SK-N-SH (cell line): Measurements from ENCODE around the gene ZNF879.

Experiments used
- GABPA ChIP-seq: IDR thresholded peaks from 2 replicates; pipeline ENCODE4 v1.4.0; 2012; ENCODE audit warnings: low read depth, mild to moderate bottlenecking
- JUND ChIP-seq: IDR thresholded peaks from 2 replicates; pipeline ENCODE4 v1.4.0; 2012
- MEF2A ChIP-seq: IDR thresholded peaks from 2 replicates; pipeline ENCODE4 v1.4.0; 2012; ENCODE audit warnings: low read depth, borderline replicate concordance
- POLR2AphosphoS5 ChIP-seq: IDR thresholded peaks from 2 replicates; pipeline ENCODE4 v1.6.1; 2012; ENCODE audit warnings: low read depth, low read length
- TCF12 ChIP-seq: IDR thresholded peaks from 2 replicates; pipeline ENCODE4 v1.4.0; 2012
- TF ChIP-seq, protein P1 (sequence below): fragments of 200-600 bp; sonication (generic); IDR thresholded peaks from 2 replicates; pipeline ENCODE4 v1.6.1; 2017; ENCODE audit warnings: antibody characterized with exemption, mild to moderate bottlenecking, moderate library complexity
- TF ChIP-seq, protein P2 (sequence below): IDR thresholded peaks from 2 replicates; pipeline ENCODE4 v1.6.1; 2012; ENCODE audit warnings: mild to moderate bottlenecking, low read depth, low read length, moderate library complexity

DNA sequence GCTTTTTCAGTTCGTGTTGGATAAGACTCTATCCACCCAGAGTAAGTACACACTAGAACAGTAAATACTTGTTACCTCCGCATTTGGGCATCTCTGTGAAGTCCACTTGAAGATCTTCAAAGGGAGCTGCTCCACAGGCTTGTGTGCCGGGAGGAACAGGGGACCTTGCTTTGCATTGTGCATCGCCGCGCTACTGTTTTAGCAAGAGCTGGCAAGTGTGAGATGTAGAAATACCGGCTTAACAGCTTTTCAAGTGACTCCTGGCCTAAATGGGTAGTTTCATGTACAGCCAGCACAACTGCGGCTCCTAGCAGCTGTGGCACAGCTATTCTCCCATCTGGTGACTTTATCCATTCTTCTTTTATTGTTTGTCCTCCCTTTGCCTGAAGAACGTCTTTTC is 28.2 kb downstream of the ZNF879 start:
- TF ChIP-seq, protein P1, sequence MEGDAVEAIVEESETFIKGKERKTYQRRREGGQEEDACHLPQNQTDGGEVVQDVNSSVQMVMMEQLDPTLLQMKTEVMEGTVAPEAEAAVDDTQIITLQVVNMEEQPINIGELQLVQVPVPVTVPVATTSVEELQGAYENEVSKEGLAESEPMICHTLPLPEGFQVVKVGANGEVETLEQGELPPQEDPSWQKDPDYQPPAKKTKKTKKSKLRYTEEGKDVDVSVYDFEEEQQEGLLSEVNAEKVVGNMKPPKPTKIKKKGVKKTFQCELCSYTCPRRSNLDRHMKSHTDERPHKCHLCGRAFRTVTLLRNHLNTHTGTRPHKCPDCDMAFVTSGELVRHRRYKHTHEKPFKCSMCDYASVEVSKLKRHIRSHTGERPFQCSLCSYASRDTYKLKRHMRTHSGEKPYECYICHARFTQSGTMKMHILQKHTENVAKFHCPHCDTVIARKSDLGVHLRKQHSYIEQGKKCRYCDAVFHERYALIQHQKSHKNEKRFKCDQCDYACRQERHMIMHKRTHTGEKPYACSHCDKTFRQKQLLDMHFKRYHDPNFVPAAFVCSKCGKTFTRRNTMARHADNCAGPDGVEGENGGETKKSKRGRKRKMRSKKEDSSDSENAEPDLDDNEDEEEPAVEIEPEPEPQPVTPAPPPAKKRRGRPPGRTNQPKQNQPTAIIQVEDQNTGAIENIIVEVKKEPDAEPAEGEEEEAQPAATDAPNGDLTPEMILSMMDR: no peak
- TF ChIP-seq, protein P2, sequence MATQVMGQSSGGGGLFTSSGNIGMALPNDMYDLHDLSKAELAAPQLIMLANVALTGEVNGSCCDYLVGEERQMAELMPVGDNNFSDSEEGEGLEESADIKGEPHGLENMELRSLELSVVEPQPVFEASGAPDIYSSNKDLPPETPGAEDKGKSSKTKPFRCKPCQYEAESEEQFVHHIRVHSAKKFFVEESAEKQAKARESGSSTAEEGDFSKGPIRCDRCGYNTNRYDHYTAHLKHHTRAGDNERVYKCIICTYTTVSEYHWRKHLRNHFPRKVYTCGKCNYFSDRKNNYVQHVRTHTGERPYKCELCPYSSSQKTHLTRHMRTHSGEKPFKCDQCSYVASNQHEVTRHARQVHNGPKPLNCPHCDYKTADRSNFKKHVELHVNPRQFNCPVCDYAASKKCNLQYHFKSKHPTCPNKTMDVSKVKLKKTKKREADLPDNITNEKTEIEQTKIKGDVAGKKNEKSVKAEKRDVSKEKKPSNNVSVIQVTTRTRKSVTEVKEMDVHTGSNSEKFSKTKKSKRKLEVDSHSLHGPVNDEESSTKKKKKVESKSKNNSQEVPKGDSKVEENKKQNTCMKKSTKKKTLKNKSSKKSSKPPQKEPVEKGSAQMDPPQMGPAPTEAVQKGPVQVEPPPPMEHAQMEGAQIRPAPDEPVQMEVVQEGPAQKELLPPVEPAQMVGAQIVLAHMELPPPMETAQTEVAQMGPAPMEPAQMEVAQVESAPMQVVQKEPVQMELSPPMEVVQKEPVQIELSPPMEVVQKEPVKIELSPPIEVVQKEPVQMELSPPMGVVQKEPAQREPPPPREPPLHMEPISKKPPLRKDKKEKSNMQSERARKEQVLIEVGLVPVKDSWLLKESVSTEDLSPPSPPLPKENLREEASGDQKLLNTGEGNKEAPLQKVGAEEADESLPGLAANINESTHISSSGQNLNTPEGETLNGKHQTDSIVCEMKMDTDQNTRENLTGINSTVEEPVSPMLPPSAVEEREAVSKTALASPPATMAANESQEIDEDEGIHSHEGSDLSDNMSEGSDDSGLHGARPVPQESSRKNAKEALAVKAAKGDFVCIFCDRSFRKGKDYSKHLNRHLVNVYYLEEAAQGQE: no peak
- TF ChIP-seq POLR2AphosphoS5 (no peak), TCF12 (no peak), GABPA (no peak), JUND (no peak), MEF2A (no peak)
